Keratinocyte (primary cell): ENCODE measurements around the gene PLEKHH1. TPM values are rescaled to one million over a fixed set of nuclear protein-coding genes. Genes with fewer than 3 reads are reported as not detected.

ENCODE experiments used
- DNase-seq: peaks from one replicate; pipeline ENCODE4 v3.0.0-alpha.2; 2011; ENCODE audit warnings: low read depth, missing footprints, low spot score
- FAIRE-seq: peaks from 2 replicates; lab custom pipeline; 2011; peaks lifted over from hg19 to GRCh38; lab: Jason Lieb, UNC
- H2AFZ ChIP-seq: 2 replicates; pipeline ENCODE4 v1.6.0; 2012; ENCODE audit warnings: low read length, control low read depth, inconsistent platforms; ENCODE audit not compliant: control insufficient read depth
- H3K27ac ChIP-seq: 2 replicates; pipeline ENCODE4 v1.5.1; 2011; ENCODE audit warnings: low read length; ENCODE audit not compliant: control insufficient read depth, insufficient read depth
- H3K27me3 ChIP-seq: 3 replicates; pipeline ENCODE4 v1.6.0; 2011; ENCODE audit warnings: low read length; ENCODE audit not compliant: control insufficient read depth, insufficient read depth; ENCODE audit errors: extremely low read depth
- H3K36me3 ChIP-seq, 2 experiments: 2 replicates in 1 of 2; 3 replicates in 1 of 2; pipeline ENCODE4 v1.5.1; 2011; ENCODE audit warnings: low read length in 2 of 2, mild to moderate bottlenecking in 1 of 2; ENCODE audit not compliant: control insufficient read depth in 2 of 2, insufficient read depth in 2 of 2; ENCODE audit errors: extremely low read depth in 1 of 2
- H3K4me1 ChIP-seq: 3 replicates; pipeline ENCODE4 v1.5.1; 2011; ENCODE audit warnings: low read length; ENCODE audit not compliant: control insufficient read depth, insufficient read depth; ENCODE audit errors: extremely low read depth
- H3K4me2 ChIP-seq: 3 replicates; pipeline ENCODE4 v1.6.0; 2011; ENCODE audit warnings: low read depth, low read length; ENCODE audit not compliant: control insufficient read depth, insufficient read depth; ENCODE audit errors: extremely low read depth
- H3K4me3 ChIP-seq, 3 experiments: fragments of 200-600 bp in 1 of 3; sonication (generic) in 1 of 3; 2 replicates in 2 of 3; 3 replicates in 1 of 3; pipeline ENCODE4 v1.5.1; 2011 to 2016; ENCODE audit warnings: low read length in 3 of 3, mild to moderate bottlenecking in 3 of 3, control low read depth in 2 of 3, inconsistent platforms in 1 of 3, low read depth in 1 of 3, mixed read lengths in 1 of 3, mixed run types in 1 of 3, moderate library complexity in 1 of 3; ENCODE audit not compliant: control insufficient read depth in 2 of 3, insufficient read depth in 2 of 3; ENCODE audit errors: extremely low read depth in 1 of 3
- H3K79me2 ChIP-seq: 2 replicates; pipeline ENCODE4 v1.6.0; 2012; ENCODE audit warnings: low read length; ENCODE audit not compliant: control insufficient read depth, insufficient read depth
- H3K9ac ChIP-seq: 3 replicates; pipeline ENCODE4 v1.6.0; 2011; ENCODE audit warnings: low read length; ENCODE audit not compliant: control insufficient read depth, insufficient read depth; ENCODE audit errors: extremely low read depth
- H3K9me1 ChIP-seq: 3 replicates; pipeline ENCODE4 v1.6.0; 2011; ENCODE audit warnings: low read length; ENCODE audit not compliant: control insufficient read depth, insufficient read depth; ENCODE audit errors: extremely low read depth
- H3K9me3 ChIP-seq: 2 replicates; pipeline ENCODE4 v1.5.1; 2012; ENCODE audit warnings: low read depth, low read length; ENCODE audit not compliant: control insufficient read depth
- H4K20me1 ChIP-seq: 3 replicates; pipeline ENCODE4 v1.6.0; 2011; ENCODE audit warnings: low read length; ENCODE audit not compliant: control insufficient read depth, insufficient read depth; ENCODE audit errors: extremely low read depth
- CTCF ChIP-seq, 3 experiments: IDR thresholded peaks in 1 of 3; conservative IDR thresholded peaks in 1 of 3; optimal IDR thresholded peaks in 1 of 3; 2 replicates in 2 of 3; 3 replicates in 1 of 3; pipeline versions ENCODE3 to v1.5.1; 2011; ENCODE audit warnings: low read length in 3 of 3, mild to moderate bottlenecking in 3 of 3, moderate library complexity in 2 of 3, control low read depth in 1 of 3, inconsistent platforms in 1 of 3; ENCODE audit not compliant: insufficient read depth in 2 of 3; ENCODE audit errors: extremely low read depth in 1 of 3
- EZH2 ChIP-seq: IDR thresholded peaks from one replicate; pipeline ENCODE4 v1.6.1; 2012; ENCODE audit warnings: inconsistent platforms, mild to moderate bottlenecking, low read length, moderate library complexity
- dilution Hi-C: fragments of 300-500 bp; cut with MboI; formaldehyde crosslinking; loops from one replicate; pipeline ENCODE4 v1.7.0; 2020; ENCODE audit warnings: low sequenced_read_pairs; ENCODE audit not compliant: extremely low pct_ligation_motif_present
- polyA plus RNA-seq, 5 experiments: library from polyadenylated mRNA; depleted of rRNA in 3 of 5; stranded (reverse) in 3 of 5; stranded (forward) in 1 of 5; unstranded in 1 of 5; fragments of >200 nt; gene quantifications; 1 replicate in 1 of 5; 2 replicates in 3 of 5; 3 replicates in 1 of 5; pipeline versions ENCODE4 v1.2.1 to v1.2.3, GENCODE V29; 2011 to 2012; ENCODE audit warnings: missing spikeins in 2 of 5, low read depth in 1 of 5, low replicate concordance in 1 of 5

PLEKHH1 gene
- polyA plus RNA-seq, 1 donor (not counting 4 experiments of a cell fraction or from before 2014, with no cell fraction given): 4.4 TPM

GRCh38 chr14:67554341-67554740 lies 21.3 kb downstream of the PLEKHH1 start:
- H3K9me1 ChIP-seq: no peaks in the 10 kb centered on the region
- no peaks in the 10 kb centered on the region for H4K20me1 ChIP-seq
- H3K27me3 ChIP-seq: no peaks in the 10 kb centered on the region
- no peak overlapping the region for H3K9ac ChIP-seq
- H3K27ac ChIP-seq: no peak overlapping the region
- DNase-seq (no peak), FAIRE-seq (no peak)
- H3K9me3 ChIP-seq: no peaks in the 10 kb centered on the region
- H3K79me2 ChIP-seq: no peaks in the 10 kb centered on the region
- no peak overlapping the region for H3K4me2 ChIP-seq
- dilution Hi-C loops: no loop called here
- no peak overlapping the region for H2AFZ ChIP-seq
- no peak overlapping the region for H3K4me3 ChIP-seq
- peaks cover 0 to under 1% of the 10 kb centered on the region in 2 experiments for H3K36me3 ChIP-seq
- TF ChIP-seq CTCF (optimal IDR thresholded peaks at IDR 0.05 in 1 of 3, IDR thresholded peaks at IDR 0.05 in 1 of 3, conservative IDR thresholded peaks at IDR 0.05 in 1 of 3; ENCODE audit: extremely low read depth in 1 of 3, insufficient read depth in 2 of 3, low read length in 3 of 3) (no peak), EZH2 (no peak)
- no peaks in the 10 kb centered on the region for H3K4me1 ChIP-seq

GRCh38 chr14:67555518-67556090 lies 22.5 kb downstream of the PLEKHH1 start:
- H3K4me1 ChIP-seq: no peaks in the 10 kb centered on the region
- dilution Hi-C loops: no loop called here
- H3K4me2 ChIP-seq: no peak overlapping the region
- H3K4me3 ChIP-seq: no peak overlapping the region
- no peaks in the 10 kb centered on the region for H4K20me1 ChIP-seq
- H3K27ac ChIP-seq: no peak overlapping the region
- H3K9ac ChIP-seq: no peak overlapping the region
- no peaks in the 10 kb centered on the region for H3K79me2 ChIP-seq
- no peaks in the 10 kb centered on the region for H3K27me3 ChIP-seq
- peaks cover 0 to 3% of the 10 kb centered on the region in 2 experiments for H3K36me3 ChIP-seq
- FAIRE-seq (no peak), DNase-seq (no peak)
- TF ChIP-seq EZH2 (no peak), CTCF (optimal IDR thresholded peaks at IDR 0.05 in 1 of 3, IDR thresholded peaks at IDR 0.05 in 1 of 3, conservative IDR thresholded peaks at IDR 0.05 in 1 of 3; ENCODE audit: extremely low read depth in 1 of 3, insufficient read depth in 2 of 3, low read length in 3 of 3) (no peak)
- no peaks in the 10 kb centered on the region for H3K9me1 ChIP-seq
- H3K9me3 ChIP-seq: no peaks in the 10 kb centered on the region
- no peak overlapping the region for H2AFZ ChIP-seq
